ENCODE data around the gene CDPF1.

The CDPF1 gene

DNA sequence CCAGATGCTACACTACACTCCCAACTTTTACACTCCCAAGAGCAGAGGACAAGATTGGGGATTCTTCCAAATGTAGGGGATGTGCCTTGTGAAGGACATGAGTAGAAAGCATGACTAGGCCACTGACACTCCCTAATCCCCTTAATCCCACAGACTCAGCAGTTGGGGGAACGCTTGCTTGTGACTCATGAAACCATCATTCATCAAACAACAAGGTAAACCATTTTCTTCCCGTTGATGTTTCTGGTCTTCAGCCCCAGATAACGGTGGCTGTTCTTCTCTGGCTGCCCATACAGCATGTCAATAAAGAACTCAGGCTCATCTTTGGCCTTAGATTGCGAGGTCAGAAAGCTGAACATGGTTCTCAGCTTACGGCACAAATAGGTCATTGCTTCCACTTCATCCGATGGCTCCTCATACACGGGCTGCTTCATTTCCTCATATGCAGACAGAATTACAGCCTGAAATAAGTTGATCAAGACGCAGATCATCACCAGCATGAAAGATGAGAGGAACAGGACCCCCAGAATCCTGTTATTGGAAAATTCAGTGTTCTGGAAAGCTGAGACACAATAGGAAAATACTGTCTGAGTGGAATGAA is 6.4 kb upstream of the CDPF1 start:
- no peak for DNase-seq

GRCh38 chr22:46251816-46252380 is 1.8 kb upstream of the CDPF1 start:
- no peak for DNase-seq

- no peak for DNase-seq
Measured at GRCh38 chr22:46251266-46251665, 1.2 kb upstream of the CDPF1 start.

DNA sequence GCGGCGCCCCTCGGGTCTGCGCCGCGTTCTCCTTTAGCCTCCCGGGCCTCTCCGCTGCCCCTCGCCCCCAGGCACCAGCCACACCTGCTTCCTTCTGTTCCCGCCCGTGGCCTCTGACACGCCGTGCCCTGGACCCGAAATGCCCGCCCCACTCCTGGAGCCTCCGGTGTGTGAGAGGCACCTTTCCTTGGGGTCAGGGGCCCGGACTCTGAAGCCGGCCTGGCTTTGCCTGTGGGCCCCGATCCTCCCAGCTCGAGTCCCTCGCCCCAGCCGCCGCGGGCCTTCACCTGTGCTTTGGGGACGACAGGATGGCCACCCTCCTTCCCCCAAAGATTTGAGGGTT is 661 bp upstream of the CDPF1 start:
- peak; percentile 34 for DNase-seq

GRCh38 chr22:46247443-46247975 is 2.6 kb downstream of the CDPF1 start:
- DNase-seq: no peak

GRCh38 chr22:46246178-46246577 is 3.9 kb downstream of the CDPF1 start:
- no peak for DNase-seq

DNA sequence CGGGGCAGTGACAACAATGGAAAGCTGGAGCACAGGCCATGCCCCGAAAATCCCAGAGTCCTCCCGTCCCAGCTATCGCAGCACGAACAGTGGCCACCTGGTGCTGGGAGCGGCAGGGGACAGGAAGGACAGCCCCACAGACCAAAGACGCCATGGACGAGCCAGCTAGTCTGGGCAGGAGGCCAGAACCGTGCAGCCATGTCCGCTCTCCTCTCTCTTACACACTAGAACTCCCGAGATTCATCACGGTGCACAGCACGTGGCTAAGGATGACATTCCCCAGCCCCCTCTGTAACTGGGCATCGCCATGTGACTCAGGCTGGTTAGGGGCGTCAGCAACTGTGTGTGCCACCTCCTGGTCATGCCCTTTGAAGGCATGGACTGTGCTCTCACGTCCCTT is 4.6 kb downstream of the CDPF1 start:
- no peak for DNase-seq

GRCh38 chr22:46244771-46245170 is 5.3 kb downstream of the CDPF1 start:
- no peak for DNase-seq

GRCh38 chr22:46242076-46242475 is 8.0 kb downstream of the CDPF1 start:
- DNase-seq: no peak

GRCh38 chr22:46241396-46242007 is 8.6 kb downstream of the CDPF1 start:
- no peak for DNase-seq

DNA sequence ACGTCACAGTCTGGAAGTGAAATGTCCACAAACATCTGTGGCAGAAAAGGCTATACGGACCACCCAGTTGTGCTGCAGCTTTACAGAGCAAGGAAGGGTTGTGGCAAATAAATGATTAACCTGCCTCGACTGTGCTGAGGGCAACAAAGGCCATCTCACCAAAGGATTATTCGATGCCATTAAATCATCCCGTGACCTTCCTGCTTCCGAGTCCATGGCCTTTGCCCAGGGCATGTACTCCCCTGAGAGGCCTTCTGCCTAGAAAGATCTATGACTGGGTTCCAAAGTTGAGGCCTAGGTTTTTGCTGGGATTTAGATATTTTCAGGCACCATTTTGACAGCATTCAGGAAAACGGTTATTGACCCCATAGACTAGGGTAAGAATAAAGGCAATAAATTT is 9.2 kb downstream of the CDPF1 start:
- no peak for DNase-seq

DNA sequence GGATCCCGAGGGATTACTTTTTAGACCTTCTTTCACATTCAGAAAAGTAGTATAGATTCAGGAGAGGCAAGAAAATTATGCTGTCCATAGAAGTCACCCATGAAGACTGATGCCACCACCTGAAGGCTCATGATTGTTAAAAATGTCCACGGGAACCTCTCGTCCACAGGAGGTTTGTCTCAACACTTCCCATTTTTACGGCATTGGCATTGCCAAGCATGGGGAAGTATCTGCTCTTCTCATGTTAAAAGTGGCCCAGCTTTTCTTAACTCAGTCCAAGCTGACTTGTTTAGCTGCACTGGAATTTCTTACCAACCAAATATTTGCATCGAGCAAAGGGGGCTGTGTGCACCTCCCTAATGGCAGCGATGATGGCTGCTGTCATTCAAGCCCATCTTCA is 9.6 kb downstream of the CDPF1 start:
- no peak for DNase-seq

GRCh38 chr22:46240073-46240472 is 10.0 kb downstream of the CDPF1 start:
- DNase-seq: no peak

GRCh38 chr22:46239261-46240048 is 10.6 kb downstream of the CDPF1 start:
- DNase-seq: no peak

DNA sequence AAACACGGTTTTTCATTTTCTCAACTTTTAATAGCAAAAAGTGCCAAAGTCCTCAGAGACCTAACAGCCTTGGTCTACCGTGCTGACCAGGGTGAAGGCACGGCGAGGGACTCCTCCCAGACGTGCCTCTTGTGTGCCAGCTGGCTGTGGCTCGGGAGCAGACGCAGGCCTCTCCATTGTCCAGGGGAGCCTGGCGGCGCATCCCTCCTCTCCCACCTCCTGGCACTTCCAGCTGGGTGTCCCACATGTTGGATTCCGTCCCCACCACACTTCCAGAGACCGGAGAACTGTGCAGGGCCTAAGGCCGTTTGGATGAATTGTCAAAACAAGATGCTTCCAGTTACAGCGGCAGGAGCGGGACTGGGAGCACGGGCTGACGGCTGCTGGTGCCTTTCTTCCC is 11.6 kb downstream of the CDPF1 start:
- no peak for DNase-seq

- DNase-seq: no peak
Measured at GRCh38 chr22:46237453-46238124, 12.5 kb downstream of the CDPF1 start.

- no peak for DNase-seq
Measured at GRCh38 chr22:46234969-46235368, 15.1 kb downstream of the CDPF1 start.

DNA sequence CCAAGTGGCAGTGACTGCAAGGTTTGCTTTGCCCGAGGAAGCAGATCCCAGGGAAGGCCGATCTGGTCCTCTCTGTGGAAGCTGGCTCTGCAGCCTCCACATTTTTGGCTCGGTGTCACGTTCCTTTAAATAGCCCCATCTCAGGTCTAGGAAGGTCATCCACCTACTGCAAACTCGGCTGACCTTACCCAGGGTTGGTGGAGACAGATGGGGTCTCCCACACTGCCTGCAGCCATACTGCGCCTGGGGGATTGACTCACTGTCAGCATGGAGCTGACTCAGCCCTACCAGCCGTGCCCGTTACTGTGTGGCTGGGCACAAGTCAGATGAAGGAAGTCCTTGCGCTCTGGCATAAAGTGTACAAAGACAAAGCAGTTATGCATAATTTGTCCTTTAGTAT is 16.9 kb downstream of the CDPF1 start:
- no peak for DNase-seq

DNA sequence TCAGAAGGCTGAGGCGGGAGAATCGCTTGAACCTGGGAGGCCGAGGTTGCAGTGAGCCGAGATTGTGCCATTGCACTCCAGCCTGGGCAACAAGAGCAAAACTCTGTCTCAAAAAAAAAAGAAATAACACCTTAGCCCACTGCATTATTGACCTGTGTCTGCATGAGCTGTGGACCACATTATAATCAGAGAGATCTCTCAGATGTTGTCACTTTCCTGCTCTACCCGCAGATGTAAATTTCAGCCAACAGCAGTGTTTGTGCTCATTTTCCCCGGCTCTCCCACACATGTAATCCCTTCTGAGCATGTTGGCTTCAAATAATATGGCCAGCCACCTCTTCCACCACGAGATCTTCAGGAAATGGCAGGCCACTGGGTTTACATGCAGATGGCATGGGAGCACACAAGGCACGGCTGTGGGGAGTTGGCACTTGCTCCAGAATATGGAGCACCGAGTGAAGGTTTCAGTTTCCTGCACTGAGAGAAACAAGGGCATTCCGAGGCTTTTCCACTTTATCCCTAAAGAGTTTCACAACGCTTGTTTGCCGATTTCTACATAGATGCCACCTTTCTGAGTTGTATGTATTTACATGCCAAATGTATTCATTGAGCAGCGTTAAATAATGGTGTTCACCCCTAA is 19.7 kb downstream of the CDPF1 start:
- no peak for DNase-seq

DNA sequence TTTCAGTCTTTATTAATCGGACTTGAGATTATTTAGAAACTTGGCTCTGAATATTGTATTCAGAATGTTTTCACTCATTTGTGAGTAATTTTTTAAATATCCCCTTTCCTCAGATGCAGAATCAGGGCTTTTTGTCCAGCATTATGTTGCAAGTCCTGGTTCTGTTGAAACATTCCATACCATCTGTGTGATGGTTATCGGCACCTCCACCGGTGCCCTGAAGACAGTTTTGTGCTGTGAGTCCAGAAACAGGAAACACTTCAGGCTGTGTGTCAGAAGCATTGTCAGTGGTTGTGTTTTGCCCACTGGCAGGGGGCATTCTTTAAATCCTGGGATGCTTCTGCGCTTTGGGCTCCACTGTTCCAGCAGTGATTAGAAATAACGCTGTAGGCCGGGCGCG is 20.4 kb downstream of the CDPF1 start:
- no peak for DNase-seq

DNA sequence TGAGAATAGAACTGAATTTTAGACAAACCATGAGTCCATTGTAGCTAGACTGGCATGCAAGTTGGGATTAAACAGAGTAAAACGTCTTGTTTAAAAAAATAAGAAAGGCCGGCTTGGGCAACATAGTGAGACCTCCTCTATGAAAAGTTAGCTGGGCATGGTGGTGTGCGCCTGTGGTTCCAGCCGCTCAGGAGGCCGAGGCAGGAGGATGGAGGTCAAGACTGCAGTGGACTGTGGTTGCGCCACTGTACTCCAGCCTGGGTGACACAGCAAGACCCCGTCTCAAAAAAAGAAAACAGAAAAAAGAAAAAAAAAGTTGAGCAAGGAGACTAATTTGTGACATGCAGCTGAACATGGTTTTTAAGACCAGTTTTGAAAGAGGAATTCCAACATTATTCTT is 23.5 kb downstream of the CDPF1 start:
- DNase-seq: no peak

GRCh38 chr22:46225631-46226030 is 24.5 kb downstream of the CDPF1 start:
- no peak for DNase-seq

DNA sequence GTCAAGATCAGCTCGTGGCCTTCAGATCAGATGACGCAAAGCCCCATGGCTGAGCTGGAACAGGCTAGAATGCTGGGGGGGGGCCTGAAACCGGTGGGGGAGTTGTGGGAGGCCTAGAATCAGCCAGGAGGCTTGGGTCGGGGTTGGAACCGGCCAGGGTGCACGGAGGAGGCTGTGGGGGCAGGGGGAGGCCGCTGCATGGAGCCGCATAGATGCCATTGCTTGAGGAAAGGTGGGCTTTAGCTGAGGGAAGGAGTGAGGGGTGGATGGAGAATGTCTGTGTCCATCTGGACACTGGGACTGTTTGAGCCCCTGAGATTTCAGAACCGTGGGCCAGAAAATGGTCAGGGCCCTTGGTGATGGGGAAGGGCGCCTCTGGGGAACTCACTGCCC is 25.2 kb downstream of the CDPF1 start:
- no peak for DNase-seq
